Activated CD8-positive, alpha-beta memory T cell treated with anti-CD3 and anti-CD28 coated beads, Interleukin-2, amount 50 U/mL, for 4 hours (primary cell): ENCODE measurements around the gene OCA2.

Experiments
- DNase-seq: peaks from one replicate; pipeline ENCODE4 v3.0.0-alpha.2; 2020

OCA2 gene

GRCh38 chr15:27835233-27835939 is 263.7 kb downstream of the OCA2 start:
- no peak for DNase-seq

DNA sequence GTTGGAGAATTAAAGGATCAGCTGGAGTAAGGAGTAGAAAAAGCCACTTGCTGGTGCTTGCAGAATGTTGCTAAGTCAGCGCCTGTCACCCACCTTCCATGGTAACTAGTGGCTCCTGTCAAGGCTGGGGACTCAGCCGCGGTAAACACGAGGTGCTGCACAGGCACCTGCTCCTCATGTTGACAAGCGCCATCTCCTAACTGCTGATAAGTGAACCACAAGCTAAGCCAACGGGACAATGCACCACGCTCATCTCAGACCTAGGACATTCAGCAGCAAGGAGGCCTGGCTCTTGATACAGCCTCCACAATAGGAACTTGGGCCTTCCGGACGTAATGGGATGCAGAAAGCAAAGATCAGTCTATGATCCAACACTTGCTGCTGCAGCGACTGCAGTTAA is 264.4 kb downstream of the OCA2 start:
- no peak for DNase-seq

DNA sequence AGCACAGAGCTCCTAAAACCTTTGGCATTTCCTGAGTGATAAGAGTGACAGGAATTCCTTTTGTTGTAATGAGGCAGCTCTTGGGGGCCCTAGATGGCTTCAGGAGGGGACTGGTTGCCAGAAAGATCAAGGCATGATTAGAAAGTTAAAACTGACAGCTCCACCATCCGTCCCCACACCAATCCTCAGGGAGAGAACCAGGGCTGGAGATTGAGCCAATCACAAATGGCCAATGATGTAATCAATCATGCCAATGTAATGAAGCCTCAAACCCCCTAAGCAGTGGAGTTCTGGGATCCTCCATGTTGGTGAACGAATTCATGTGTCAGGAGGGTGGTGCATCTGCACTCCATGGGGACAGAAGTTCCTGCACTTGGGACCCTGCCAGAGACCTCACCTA is 265.1 kb downstream of the OCA2 start:
- no peak for DNase-seq

GRCh38 chr15:27833178-27833577 is 265.9 kb downstream of the OCA2 start:
- no peak for DNase-seq

DNA sequence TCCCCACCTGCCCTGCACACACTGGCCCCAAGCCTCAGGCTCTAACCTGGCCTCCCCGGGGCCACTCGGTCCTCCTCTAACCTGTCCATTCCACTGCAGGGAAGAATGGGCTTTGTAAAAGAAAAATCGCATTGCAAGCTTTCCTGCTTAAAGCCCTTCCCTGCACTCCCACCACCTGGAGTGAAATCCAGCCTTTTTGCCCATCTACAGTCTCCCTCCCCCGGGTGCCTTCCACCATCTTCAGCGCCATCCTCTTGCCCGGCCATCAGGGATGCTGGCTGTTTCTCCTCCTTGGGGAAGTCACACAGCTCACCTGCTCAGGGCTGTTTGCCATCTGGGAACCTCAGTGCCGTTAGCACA is 266.9 kb downstream of the OCA2 start:
- DNase-seq: no peak

DNA sequence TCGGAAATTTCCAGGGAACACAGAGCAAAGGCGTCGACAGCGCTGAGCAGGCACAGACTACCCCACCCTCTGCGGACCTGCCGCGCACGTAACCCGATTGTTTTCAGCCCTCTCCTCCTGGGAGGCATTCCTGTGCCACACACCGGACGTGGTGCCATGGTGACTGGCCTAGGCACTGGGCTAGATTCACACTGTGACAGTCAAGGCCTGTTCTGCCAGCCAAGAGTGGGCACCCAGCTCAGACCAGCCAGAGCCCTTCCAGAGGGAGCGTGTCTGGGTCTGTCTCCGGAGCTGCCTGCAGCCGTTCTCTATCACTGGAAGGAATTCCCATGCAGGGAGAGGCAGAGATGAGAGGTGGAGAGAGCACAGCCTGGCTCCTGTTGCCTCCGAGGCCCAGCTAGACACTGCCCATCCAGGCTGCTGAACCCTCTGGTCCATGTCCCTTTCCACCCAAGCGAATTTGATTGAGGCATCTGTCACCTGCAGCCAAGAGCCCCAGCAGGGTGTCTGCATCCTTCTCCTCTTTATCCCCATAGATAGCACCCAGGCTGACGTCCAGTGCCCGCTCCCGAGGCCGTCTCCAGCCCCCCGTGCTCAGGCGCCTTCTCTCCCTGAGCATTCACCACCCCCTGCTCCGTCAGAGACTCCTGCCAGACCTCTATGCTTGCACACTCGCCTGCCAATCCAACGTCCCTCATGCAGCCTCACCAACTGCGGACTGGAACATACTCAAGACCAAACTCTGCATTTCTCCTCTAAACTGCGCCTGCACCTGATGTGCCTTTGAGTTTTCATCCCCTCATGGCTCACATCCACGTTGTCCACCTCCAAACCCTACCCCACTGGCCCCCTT is 267.5 kb downstream of the OCA2 start:
- no peak for DNase-seq

DNA sequence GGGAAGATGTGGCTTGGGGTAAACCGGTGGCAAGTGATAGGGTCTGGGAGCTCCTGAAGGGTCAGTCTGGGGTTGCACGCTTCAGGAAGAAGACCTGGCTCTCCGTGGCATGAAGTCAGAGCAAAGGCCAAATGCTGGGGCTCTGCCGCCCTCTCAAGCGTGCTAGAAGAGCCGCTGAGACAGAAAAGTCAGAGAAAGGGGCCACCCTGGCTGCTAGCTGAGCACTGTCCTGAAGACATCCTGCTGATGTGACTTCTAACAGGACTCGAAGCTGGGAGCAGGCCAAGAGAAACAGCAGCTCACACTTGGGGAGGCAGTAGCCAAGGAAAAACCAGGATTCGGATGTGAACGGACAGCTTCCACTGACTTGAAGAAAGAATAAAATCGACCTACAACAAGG is 270.4 kb downstream of the OCA2 start:
- no peak for DNase-seq

- DNase-seq: no peak
These were observed 272.0 kb downstream of the OCA2 start for GRCh38 chr15:27826902-27827714.

GRCh38 chr15:27826411-27826810 is 272.7 kb downstream of the OCA2 start:
- no peak for DNase-seq

- no peak for DNase-seq
These were observed 274.2 kb downstream of the OCA2 start for GRCh38 chr15:27824841-27825422.

DNA sequence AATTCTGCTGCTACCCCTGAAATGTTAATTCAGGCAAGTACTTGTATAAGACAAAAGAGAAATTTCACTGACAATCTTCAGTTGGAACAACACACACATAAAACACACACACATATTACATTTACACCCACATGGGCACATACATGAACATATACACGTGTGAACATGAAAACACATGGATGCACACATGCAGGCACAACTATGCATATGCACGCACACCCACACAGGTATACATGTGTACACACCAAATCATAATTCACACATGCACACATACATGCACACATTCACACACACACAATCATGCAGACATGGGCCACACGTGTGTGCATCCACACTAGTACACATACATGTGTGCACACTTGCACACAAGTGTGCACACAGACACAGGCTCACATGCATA is 277.8 kb downstream of the OCA2 start:
- no peak for DNase-seq

DNA sequence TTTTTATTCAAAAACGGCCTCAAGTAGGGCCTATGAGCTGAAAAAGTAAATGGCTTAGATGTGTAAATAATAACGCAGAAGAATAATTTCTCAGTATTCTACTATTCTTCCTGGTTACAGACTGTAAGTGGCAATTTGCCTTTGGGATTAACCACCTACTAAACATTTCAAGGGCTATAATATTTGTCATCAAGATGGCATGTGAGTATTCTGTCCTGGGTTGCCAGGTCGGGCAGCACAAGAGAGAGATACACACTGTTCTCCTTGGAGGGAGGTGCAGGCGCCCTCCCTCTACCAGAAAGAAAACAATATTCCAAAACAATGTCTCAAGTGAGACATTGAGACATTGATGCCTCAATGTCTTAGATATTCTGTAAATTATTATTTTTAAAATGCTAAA is 278.4 kb downstream of the OCA2 start:
- DNase-seq: no peak

DNA sequence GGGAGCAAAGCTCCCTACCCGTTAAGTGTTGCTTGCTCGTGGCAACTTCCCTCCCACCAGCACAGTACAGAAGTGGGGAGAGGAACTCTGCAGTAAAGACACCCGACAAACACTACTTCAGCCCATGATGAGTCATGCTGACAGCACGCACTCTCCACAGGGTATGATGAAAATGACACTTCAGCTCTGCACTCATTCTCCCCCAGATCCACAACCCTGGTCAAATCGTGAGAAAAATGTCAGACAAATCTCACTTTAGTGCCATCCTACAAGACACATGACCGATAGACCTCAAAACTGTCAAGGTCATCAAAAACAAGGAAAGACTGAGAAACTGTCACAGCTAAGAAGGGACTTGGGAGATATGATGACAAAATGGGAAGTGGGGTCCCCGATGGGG is 278.9 kb downstream of the OCA2 start:
- DNase-seq: no peak

DNA sequence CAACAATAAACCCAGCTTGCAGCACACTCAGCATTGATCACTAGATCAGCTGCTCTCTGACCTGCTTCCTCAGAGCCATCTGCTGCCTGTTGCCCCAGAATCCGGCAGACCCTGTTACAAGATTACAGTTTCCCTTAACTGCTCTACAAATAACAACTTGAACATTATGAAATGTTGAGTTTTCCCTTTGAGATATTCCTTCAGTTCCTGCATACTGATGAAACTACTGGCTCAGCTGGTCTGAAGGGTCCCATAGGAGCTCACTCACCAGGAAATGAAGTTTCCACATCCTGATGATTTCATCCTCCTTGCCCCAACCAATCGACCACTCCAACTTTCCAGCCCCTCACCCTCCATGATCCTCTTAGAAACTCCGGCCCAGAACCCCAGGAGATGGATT is 281.9 kb downstream of the OCA2 start:
- no peak for DNase-seq

GRCh38 chr15:27816790-27817189 is 282.3 kb downstream of the OCA2 start:
- DNase-seq: no peak

DNA sequence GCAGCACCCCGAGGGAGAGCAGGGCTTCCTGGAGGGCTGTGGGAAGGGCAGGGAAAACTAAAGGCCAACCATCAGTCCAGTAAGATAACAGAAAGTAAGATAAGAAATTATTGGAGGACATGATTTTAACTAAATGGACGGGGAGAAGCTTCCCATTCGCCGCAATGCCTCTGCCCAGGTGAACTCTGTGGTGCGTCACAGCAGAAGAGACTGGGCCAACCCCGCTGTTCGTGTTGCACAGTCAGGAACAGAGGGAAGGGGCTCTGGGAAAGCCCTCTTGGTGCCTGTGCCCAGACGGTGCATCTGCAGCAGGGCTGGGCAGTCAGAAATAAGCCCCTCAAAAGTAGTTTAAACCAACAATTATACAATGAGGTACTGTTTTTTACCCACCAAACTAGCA is 284.1 kb downstream of the OCA2 start:
- DNase-seq: no peak

DNA sequence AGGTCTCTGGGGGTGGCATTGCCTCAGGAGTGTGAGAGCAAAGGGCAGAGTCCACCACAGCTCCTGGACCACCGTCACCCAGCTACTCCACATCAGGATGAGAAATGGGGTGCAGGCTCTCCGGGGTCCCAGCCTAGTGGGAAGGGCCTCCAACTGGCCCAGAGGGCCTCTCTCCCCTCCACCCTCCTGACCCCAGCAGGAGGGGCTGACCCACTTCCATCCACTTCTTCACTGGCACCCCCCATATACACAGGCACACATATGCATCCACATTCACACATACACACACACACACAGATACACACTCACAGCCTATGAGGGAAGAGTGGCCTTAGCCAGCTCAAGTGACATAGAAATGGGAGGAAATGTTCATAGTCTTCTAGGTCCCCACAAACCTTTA is 286.0 kb downstream of the OCA2 start:
- no peak for DNase-seq

DNA sequence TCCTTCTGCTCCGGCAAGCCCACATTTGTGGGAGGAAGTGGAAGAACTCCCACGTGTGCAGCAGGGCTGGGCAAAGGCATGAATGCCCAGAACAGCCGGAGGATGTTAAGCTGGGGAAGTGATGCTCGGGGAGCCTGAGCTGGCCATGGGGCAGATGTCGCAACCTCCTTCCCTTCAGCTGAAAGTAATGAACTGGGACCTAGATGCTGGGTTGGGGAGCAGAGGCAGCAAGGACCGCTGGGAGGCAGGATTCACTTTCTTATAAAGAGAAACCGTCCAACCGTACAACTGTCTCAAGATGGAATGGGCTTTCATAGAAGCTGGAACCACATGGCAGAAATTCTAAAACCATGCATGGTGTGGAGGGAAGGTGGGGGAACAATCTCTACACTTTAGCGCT is 290.9 kb downstream of the OCA2 start:
- DNase-seq: no peak

- no peak for DNase-seq
These were observed 291.8 kb downstream of the OCA2 start for GRCh38 chr15:27807335-27807734.

DNA sequence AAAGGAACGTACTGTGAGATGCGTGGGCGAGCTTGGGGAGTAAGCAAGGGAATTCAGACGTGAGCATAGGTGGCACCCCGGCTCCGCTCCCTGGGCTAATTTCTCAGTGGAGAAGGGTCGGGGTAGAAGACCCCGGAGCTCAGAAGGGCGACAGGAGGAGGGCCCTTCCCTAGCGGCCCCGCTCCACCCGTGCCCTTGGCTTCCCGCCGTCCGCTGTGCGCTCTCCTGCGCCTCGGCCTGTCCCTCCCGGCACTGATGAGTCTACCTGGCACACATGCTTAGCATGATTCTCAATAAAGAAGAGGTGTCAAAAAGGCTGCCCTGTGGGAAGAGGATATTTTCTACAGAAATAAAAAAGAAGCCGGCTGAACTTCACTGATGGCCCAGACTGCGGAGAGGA is 292.7 kb downstream of the OCA2 start:
- DNase-seq: no peak

- no peak for DNase-seq
These were observed 293.6 kb downstream of the OCA2 start for GRCh38 chr15:27805261-27806220.
